ENCODE measurements around the gene C9orf152. TPM values are rescaled to one million over a fixed set of nuclear protein-coding genes. Genes with fewer than 3 reads are reported as not detected.

The C9orf152 gene
- total RNA-seq, 4 donors from 2014 or later, result 0.41 to 3.4 (median 0.81) TPM

- no peak for DNase-seq
- Histone ChIP-seq H3K27me3 (no peaks in the 10 kb centered on the region), H3K36me3 (peaks cover 10 to 68% (median 18%) of the 10 kb centered on the region in 3 donors), H3K27ac (no peak overlapping the region), H3K9me3 (no peaks in the 10 kb centered on the region), H3K4me1 (peaks cover 0 to 55% (median 14%) of the 10 kb centered on the region in 3 donors), H3K4me3 (no peak overlapping the region)
- intact Hi-C loops (cut with DNase I), result no loop called here
- TF ChIP-seq CTCF (IDR thresholded peaks at IDR 0.05) (no peak), POLR2A (IDR thresholded peaks at IDR 0.05) (no peak)
- 92 to 99% methylated on average over 4 of the region's 4 CpGs for whole genome bisulfite sequencing, 2 donors
Observed at GRCh38 chr9:110249603-110250002, 41.6 kb upstream of the C9orf152 start.

GRCh38 chr9:110248361-110248760 is 40.4 kb upstream of the C9orf152 start:
- Histone ChIP-seq H3K27ac (no peak overlapping the region), H3K4me1 (peaks cover 0 to 43% (median 3%) of the 10 kb centered on the region in 3 donors), H3K36me3 (peaks cover 10 to 80% (median 18%) of the 10 kb centered on the region in 3 donors), H3K4me3 (no peak overlapping the region), H3K27me3 (no peaks in the 10 kb centered on the region), H3K9me3 (no peaks in the 10 kb centered on the region)
- DNase-seq, result no peak
- intact Hi-C loops (cut with DNase I), result no loop called here
- TF ChIP-seq CTCF (IDR thresholded peaks at IDR 0.05) (no peak), POLR2A (IDR thresholded peaks at IDR 0.05) (no peak)
- 37 to 82% methylated on average over 2 of the region's 2 CpGs for WGBS, 2 donors

- peaks cover 10 to 95% (median 18%) of the 10 kb centered on the region in 3 donors for H3K36me3 ChIP-seq
- no peak overlapping the region for H3K27ac ChIP-seq
- no peaks in the 10 kb centered on the region for H3K27me3 ChIP-seq
- peaks cover 0 to 35% (median 0%) of the 10 kb centered on the region in 3 donors for H3K4me1 ChIP-seq
- no peak for TF ChIP-seq CTCF (IDR thresholded peaks at IDR 0.05)
- no peaks in the 10 kb centered on the region for H3K9me3 ChIP-seq
- no peak overlapping the region for H3K4me3 ChIP-seq
- DNase-seq, result no peak
- intact Hi-C loops (cut with DNase I), result no loop called here
- 93 to 96% methylated on average over 6 of the region's 6 CpGs for WGBS, 2 donors
Observed at GRCh38 chr9:110246214-110246613, 38.3 kb upstream of the C9orf152 start.

GRCh38 chr9:110244616-110245015 is 36.7 kb upstream of the C9orf152 start:
- DNase-seq, result no peak
- Histone ChIP-seq H3K27ac (no peak overlapping the region), H3K9me3 (no peaks in the 10 kb centered on the region), H3K27me3 (no peaks in the 10 kb centered on the region), H3K4me1 (peaks cover 0 to 25% (median 0%) of the 10 kb centered on the region in 3 donors), H3K4me3 (no peak overlapping the region), H3K36me3 (peaks cover 10 to 79% (median 18%) of the 10 kb centered on the region in 3 donors)
- TF ChIP-seq POLR2A (IDR thresholded peaks at IDR 0.05) (no peak), CTCF (IDR thresholded peaks at IDR 0.05) (no peak)
- intact Hi-C loops (cut with DNase I), result no loop called here
- 67 to 92% methylated on average over 3 of the region's 3 CpGs for WGBS, 2 donors

- TF ChIP-seq CTCF (IDR thresholded peaks at IDR 0.05) (no peak), POLR2A (IDR thresholded peaks at IDR 0.05) (no peak)
- Histone ChIP-seq H3K4me1 (peaks cover 0 to 14% (median 0%) of the 10 kb centered on the region in 3 donors), H3K4me3 (no peak overlapping the region), H3K9me3 (no peaks in the 10 kb centered on the region), H3K27ac (peak overlapping the region in 1 of 4 donors; percentile 19), H3K27me3 (no peaks in the 10 kb centered on the region), H3K36me3 (peaks cover 4 to 51% (median 10%) of the 10 kb centered on the region in 3 donors)
- 79 to 93% methylated on average over 1 of the region's 1 CpG for WGBS, 2 donors
- intact Hi-C loops (cut with DNase I), result no loop called here
- no peak for DNase-seq
Observed at GRCh38 chr9:110241858-110242321, 33.9 kb upstream of the C9orf152 start.

Measured in esophagus squamous epithelium (tissue), 5 donors.